OCI-LY7 (cell line): ENCODE measurements around the gene SLC39A10.
"Not testable (repeated sequence)": the region's sequence is repeated elsewhere in the genome, so short reads cannot be mapped to it uniquely, and the experiment has no call there.

Source experiments
- CTCF ChIP-seq: fragments of 200-600 bp; sonication (generic); conservative IDR thresholded peaks from 2 replicates; pipeline ENCODE4 v1.5.1; 2014; ENCODE audit warnings: mild to moderate bottlenecking, antibody characterized with exemption, low read length, moderate library complexity, mixed read lengths
- EZH2phosphoT487 ChIP-seq: fragments of 200-600 bp; sonication (generic); IDR thresholded peaks from 2 replicates; pipeline ENCODE4 v1.6.1; 2018; ENCODE audit warnings: low read depth, borderline replicate concordance, mild to moderate bottlenecking, mixed run types, antibody characterized with exemption, low read length, moderate library complexity, mixed read lengths

GRCh38 chr2:195665153-195665552, 8.1 kb downstream of the SLC39A10 start:
- not testable (repeated sequence) for TF ChIP-seq CTCF, EZH2phosphoT487
